GM19043 (cell line): ENCODE results near the gene PRELID1.
"Not testable (repeated sequence)": the region's sequence is repeated elsewhere in the genome, so short reads cannot be mapped to it uniquely, and the experiment has no call there.

Source experiments
- ATAC-seq: cut with Tn5 transposase; IDR thresholded peaks from one replicate; pipeline ENCODE4 v1.9.1; 2021; ENCODE audit warnings: low read depth; ENCODE audit not compliant: unreplicated experiment

PRELID1 gene

DNA sequence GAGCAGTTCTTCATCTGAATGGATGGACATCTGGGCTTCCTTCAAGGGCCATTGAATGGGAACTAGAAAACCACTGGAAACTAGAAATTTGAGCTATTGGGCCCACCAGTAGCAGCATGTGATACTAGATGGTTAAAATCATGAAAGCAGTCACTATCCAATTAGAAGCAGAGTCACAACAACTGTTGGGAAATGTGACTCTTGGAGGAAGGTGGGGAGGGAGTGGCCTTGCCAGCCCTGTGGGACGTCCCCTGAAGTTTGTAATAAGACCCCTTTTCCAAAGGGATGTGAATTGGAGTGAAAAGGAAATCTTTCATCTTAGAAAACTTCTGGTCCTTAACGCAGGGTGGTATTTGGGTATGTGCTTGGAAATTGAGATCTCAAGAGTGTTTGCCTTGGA, 5.7 kb upstream of the PRELID1 start:
- no peak for ATAC-seq

DNA sequence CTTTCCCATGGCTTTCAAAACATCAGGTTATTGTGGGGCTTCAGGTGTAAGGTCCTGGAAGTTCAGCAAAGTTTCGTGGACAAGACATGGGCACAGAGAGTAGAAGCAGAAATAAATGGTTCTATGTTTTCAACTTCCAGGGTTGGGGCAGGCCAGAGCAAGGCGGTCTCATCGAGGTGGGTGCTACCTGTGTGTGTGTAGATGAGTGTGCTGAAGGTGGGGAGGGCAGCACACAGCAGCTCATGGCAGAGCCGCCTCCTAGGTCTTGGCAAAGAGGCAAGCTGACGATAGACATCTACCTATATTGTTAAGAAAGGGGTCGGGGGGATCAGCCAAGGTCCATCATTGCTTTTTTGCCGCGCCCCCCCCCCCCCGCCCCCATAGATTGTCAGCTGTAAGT, 3.9 kb upstream of the PRELID1 start:
- no peak for ATAC-seq

DNA sequence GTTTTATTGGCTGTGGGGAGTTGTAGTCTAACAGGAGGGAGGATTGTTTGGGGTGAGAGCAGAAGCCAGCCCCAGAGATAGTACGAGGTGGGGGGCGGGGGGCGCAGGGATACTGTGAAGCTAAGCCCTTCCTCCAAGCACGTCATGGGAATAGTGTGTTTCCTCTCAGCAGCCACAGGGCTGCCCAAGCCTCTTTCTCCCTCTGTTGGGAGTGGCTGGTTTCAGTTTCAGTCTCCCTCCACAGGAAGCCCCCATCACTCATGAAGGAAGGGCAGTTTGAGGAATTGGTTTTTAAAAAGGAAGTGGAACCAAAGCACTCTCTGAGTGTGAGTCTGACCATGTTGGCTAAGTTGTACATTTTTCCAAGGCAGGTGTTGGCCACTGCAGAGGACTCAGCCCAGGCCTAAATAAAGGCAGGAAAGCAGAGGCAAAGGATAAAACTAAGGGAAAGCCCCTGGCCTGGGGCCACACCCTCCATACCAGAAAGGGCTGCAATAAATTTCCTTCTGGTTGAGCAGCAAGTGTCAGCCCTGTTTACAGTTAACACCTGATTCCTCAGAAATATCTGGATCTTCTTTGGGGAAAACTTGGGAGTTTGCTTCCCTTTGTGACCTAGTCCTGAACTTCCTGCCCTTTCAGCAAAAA, 3.2 kb upstream of the PRELID1 start:
- ATAC-seq: peak; percentile 51

DNA sequence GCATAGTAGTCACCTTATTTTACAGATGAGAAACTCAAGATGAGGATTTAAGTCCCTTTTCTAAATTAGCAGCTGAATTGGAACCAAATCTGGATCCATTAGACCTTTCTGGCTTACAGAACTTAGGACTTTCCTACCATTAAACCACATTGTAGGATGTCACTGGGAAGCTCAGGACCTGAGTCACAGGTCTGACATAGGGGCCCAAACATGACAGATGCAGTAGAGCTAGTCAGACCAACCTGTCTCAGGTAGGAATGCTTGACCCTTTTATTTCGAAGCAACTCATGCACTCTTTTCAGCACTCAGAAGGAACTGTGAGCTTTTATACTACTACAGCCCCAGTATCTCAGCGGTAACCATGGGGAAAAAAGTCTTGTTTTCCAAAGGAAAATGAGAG, 2.6 kb upstream of the PRELID1 start:
- ATAC-seq: no peak

DNA sequence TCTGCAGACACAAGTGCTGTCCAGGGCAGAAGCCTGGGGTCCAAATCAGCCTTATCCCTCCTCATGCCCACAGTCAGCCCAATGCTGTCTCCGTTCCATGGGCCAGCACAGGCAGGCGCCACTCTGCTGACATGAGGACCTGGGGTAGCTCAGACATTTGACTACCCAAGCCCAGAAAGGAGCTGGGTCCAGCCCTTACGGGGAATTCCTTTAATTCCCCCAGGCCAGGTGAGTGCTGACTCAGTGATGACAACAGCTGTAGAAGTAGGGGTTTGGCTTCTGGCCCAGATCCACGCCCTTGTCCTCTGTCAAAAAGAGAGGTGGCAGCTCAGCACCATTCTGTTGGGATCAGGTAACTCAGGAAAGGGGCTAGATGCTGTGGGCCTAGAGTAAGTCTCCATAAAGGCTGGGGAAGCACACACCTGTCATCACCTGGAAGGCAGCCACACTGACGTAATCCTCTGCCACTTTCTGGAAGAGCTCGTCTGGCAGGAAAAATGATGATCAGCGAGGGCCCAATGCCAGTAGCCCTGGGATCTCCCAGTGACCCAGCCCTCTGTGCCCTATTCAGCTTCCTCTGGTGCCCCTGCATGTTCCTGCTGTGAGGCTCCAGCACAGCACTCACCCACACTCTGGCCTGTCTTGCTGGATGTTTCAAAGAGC, 2.0 kb upstream of the PRELID1 start:
- ATAC-seq: no peak

DNA sequence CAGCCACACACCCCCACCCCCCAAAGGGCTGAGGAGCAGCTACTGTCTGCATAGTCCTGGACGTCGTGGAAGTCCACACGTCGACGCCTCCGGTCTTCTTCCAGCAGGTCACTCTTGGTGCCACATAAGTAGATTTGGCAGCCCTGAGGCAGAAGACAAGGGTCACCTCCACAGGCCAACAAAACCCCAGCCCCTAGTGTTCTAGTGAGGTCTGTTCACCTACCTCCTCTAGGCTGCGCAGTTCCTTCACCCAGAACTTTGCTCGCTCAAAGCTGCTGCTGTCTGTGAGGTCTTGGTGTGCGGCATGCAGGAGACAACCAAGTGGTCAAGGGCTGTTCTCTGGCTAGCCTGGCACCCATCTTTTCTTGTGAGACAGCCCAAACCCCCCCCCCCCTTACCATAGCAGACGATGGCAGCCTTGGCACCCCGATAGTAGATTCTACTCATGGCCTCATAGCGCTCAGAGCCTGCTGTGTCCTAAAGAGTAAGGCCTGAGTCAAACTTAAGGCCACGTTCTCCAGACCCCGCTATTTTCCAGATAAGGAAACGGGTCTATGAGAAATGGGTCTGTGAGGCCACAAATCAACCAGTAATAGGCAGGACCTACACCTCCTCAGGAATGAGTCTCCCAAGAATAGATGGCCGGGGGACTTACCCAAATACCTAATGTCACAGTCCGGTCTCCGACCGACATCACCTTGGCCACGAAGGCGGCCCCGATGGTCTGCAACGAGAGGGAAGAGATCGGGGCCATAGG, 1.1 kb upstream of the PRELID1 start:
- no peak for ATAC-seq

DNA sequence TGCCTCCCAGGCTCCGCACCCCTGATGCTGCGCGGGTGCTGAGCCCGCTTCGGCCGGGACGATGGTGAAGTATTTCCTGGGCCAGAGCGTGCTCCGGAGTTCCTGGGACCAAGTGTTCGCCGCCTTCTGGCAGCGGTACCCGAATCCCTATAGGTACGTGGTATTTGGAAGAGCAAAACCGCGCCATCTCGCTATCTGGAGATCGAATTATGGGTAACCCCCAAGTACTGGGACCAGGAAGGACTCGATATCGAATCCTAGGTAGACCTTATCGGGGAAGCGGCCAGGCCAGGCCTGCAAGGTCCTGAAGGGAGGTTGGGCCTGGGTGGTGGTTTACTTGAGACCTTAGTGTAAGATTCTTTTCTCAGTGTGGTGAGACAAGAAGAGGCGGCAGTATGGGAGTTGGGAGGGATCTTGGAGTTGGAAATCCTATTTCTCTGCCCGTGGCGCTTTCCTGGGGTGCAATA, 359 bp downstream of the PRELID1 start:
- no peak for ATAC-seq

DNA sequence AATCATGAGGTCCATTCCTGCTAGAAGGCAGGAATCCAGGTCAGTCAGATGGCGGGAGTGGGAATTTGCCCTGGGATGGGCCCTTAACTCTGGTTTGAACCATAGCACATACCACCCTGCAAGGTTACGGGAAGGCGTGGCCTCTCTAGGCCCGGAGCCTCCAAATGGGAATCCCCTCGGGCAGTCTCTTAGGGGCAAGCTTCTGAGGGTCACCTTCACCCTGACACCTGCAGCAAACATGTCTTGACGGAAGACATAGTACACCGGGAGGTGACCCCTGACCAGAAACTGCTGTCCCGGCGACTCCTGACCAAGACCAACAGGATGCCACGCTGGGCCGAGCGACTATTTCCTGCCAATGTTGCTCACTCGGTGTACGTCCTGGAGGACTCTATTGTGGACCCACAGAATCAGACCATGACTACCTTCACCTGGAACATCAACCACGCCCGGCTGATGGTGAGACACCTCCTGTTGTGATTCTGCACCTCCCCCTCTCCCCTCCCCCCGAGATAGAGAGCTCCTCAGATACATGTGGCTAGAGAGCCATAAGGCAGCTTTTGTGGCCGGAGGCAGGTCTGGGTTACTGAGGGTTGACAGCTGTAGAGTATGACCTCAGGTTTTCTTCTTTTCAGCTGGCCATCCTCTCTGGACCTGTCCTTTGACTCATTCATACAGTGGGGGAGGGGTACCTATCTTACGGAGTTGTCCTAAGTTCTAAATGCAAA, 957 bp downstream of the PRELID1 start:
- no peak for ATAC-seq

DNA sequence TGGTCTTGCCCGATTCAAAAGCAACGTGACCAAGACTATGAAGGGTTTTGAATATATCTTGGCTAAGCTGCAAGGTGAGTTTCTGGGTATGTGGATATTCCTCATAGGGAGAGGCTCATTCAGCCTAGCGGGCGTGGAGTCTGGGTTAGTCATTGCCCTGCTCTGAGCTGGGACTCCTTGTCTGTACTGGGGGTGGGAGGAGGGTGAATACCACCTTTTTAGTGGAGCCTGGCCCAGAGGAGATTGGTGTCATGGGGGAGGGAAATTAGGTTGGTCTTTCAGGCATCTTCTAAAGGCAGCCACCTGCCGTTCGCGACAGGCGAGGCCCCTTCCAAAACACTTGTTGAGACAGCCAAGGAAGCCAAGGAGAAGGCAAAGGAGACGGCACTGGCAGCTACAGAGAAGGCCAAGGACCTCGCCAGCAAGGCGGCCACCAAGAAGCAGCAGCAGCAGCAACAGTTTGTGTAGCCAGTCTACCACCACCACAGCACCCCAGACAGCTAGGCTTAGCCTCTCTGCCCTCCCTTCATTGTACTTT, 2.6 kb downstream of the PRELID1 start:
- ATAC-seq: not testable (repeated sequence)

DNA sequence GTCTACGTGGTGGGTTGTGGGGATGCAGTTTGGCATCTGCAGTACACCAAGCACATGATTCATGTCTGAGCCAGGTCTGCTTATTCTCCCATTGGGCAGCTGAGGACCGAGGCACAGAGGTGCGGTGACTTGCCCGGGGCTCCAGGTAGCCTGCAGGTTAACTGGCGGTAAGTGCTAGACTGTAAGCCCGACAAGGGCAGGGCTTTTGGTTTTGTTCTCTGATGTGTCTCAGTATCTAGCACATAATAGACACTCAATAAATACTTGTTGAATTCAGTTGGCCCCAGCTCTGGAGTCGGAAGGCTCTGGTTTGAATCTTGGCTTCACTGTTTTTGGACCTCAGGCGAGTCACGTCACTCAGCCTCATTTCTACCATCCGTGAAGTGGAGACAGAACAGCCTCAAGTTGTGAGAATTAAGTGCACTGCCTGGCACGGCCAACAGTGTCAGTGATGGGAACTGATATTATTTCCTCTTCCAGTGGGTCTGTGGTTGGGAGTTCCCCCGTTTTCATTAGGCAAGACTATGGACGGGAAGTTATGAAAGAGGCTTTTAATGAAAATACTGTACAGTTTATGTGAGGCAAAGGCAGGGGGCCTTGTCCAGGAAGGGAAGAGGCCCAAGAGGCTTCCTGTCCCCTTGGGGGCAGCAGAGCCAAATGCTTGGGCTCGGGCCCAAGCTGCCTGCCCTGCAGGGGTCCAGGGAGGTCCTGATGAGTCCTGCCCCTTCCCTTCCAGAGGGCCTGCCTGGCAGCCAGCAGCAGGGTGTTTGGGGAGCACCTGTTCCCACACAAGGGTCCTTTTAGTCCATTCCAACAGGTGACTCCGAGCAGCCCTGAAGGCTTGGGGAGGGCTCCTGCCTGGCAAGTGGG, 3.3 kb downstream of the PRELID1 start:
- no peak for ATAC-seq

DNA sequence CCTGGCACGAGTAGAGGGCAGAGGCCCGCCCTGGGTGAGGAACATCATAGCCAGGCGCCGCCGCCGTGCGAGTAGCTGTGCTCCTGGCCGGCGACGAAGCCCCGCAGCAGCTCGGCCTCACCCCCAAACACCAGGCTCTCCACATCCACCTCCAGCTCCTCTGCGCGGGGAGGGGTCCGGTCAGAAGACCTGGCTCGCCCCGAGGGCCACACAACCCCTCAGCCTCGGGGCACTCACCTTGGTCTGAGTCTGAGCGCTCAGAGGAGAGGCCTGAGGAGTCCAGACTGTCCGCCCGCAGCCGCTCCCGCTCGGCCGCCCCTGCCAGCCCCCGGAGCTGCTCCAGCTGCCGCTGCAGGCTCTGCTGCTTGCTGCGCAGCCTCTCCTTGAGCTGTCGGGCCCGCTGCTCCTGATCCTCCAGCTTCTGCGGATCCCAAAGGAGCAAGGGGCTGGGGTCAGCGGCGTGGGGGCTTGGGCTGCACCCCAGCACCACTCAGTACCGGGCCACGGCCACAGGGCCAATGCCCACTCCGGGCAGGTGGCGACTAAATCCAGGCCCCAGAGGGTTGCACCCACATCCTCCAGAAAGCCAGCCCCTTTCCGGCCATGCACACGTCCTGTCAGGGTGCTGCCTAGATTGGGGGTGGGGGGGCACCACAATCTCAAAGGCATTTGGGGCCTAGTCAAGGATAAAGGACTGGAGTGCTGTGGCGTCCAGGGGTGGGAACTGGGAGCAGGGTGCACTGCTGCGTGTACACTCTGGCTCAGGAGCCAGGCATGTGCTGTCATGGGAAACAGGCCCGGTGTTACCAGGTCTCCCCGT, 4.2 kb downstream of the PRELID1 start:
- no peak for ATAC-seq

DNA sequence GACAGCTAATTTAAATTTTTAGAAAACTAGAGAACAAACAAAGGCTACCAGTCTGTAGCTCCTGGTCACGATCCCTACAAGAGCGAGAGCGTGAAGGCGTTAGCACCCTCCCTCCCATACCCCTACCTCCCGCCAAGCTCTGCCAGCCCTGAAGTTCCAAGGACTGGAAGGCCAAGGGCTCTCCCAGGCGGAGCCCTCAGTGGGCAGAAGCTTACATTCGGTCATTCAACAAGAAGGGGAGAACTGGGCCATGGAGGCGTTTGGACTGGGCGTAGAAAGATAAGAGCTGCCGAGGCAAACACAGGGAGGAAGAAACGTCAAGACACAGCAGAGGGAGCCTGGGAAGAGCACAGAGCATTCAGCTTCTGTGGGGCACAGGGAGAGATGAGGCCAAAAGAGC, 5.1 kb downstream of the PRELID1 start:
- no peak for ATAC-seq

DNA sequence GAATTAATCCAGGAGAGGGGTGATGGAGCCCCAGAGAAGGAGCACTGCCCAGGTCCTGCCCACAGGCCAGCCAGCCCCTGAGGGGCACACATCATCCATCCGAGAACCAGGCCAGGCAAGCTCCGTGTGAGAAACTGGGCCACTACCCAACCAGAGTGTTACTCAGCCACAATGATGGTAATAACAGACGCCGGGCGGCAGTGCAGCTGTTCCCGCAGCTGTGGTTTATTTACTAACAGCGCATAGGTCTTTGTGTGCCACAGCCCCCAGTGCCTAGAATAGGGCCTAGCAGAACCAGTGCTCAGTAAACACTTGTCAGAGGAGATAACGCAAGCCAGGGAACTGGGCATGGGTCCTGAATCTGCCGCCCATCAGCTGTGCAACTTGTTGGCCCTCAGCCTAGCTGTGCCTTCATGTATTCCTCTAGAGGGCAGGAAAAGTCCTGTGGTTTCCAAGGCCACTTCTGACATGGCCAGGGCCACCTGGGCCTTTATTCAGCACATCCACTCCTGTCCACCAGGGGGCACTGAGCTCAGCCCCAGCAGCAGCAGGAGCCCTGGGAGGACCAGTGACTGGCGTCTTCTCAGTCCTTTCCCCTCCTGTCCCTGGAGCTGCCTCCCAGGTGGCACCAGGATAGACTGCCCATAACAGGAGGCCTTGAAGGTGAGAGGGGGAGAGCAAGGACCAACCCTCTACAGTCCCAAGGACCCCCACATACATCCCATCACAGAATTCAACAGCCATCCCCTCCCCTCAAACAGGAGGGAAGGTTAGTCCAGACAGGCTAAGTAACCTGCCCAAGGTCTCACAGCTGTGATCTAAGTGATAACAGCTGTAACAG, 6.0 kb downstream of the PRELID1 start:
- ATAC-seq: no peak

DNA sequence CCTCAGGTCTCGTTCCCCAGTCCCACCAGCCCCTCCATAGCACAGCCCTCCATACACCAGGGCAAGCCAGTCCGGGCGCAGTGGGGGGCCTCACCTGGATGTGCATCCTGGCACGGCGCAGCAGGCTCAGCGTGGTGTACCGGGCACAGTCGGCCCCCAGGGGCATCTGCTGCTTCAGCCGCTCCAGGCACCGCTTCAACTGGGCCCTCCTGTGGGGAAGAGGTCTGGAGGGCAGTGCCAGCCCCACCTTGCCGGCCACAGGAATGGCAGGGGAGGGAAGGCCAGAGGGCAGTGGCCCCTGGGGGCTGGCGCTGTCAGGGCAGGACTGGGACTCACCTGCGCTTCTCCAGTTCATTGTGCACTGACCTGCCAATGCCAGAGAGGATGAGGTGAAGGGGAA, 6.7 kb downstream of the PRELID1 start:
- no peak for ATAC-seq

DNA sequence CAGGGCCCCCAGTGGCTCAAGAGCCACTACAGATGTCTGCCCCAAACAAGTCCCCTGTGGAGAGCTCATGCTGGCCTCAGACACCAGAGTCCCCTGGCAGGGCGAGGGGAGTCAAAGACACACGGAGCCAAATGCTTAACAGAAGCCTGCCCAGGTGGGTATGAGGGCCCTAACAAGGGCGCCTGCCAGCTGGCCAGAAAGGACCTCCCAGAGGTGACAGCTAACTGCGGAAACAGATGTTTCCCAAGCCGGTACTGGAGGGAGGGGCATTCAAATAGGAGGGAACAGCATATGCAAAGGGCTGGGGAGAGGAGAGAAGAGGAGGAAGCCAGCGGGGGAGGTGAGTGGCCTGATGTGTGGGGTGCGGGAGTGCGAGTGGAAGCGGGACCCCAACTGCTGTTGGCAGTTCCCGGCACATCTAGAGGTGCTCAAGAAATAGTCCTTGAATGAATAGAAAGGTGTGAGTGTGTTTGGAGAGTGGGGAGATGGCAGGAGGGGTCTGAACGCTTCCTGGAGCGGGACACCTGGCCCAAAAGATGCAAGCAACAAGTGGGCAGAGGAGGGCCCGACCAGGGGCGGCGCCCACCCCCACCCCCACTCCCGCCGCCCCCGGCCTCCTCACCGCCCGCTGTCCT, 7.3 kb downstream of the PRELID1 start:
- ATAC-seq: peak; percentile 37

DNA sequence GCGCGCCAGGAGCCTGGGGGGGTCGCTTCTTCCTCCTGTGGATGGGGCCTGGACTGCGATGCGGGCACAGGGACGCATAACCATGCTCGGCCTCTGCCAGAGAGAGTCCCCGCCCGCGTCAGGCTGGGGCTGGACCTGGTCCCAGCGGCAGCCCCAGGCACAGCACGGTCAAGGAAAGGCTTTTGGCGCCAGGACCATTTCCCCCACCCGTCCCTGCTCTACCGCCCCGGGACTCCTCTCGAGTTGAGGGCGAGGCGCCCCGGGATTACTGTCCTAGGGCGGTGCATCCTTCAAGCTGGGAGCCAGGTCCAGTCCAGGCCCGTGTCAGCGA, 7.8 kb downstream of the PRELID1 start:
- ATAC-seq: no peak

DNA sequence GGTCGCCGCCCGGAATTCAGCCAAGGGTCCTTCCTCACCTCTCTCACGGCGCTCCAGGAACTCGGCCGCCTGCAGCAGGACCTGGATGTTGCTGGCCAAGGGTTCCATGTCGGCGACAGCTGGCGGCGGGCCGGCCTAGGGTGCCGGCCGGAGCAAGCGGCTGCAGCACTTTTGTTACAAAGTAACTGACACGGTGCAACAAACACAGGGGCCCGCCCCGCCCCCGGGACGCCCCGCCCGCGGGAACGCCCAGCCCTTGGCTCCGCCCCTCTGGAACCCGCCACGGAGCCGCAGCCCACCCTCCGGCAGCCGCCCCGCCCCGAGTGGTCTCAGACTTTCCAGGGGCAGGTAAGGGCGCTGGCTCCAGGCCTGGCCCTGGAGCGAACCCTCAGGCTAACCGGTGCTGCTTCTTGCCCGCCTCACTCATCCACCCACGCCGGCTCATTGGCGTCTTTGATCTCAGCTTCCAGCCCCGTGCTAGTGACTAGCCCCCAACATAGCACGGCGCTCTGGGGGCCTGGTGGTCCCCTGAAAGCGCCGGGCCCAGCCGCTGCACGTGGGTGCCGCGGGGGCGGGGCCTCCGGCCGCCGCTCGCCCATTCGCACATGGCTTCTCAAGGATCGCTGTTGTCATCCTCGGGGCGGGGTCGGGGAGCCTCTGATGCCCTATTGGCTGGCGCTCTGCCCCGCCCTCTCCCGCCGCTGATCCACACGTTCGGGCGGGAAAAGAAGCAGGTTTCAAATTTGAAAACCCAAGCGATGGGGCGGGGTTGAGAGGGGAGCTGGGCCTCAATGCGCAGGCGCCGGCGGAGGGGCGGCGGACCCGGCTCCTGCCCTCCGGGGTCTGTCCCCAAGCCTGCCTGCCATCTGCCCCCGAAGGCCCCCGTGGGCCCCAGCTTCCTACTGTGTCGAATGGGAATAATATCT, 8.4 kb downstream of the PRELID1 start, which contains the start of gene MXD3:
MXD3 (minus strand) TSS at position 176 of the 926 bp plus-strand sequence; CDS start at position 108, 68 bp downstream.
- ATAC-seq: peak; percentile 68
